Activated naive CD8-positive, alpha-beta T cell treated with anti-CD3 and anti-CD28 coated beads, Interleukin-2, amount 50 U/mL, for 24 hours (primary cell): ENCODE measurements around the gene POC5.
A peak's percentile ranks its signal among the peaks of the same experiment; 100 is the strongest.

ENCODE experiments used
- ATAC-seq: fragments of 150-1000 bp; cut with Tn5 transposase; one replicate; pipeline ENCODE4 v1.10.0; 2021
- DNase-seq: peaks from one replicate; pipeline ENCODE4 v3.0.0; 2021
- H3K27ac Mint-ChIP-seq: one replicate; pipeline ENCODE4 v1.8.0; 2021; ENCODE audit warnings: mild to moderate bottlenecking, mixed read lengths
- H3K27me3 Mint-ChIP-seq: one replicate; pipeline ENCODE4 v1.8.0; 2021; ENCODE audit warnings: mixed read lengths
- H3K36me3 Mint-ChIP-seq: one replicate; pipeline ENCODE4 v1.8.0; 2021; ENCODE audit warnings: low read depth, mixed read lengths
- H3K4me1 Mint-ChIP-seq: one replicate; pipeline ENCODE4 v1.8.0; 2021; ENCODE audit warnings: mixed read lengths
- H3K4me3 Mint-ChIP-seq: one replicate; pipeline ENCODE4 v1.8.0; 2021; ENCODE audit warnings: mild to moderate bottlenecking, moderate library complexity, mixed read lengths
- H3K9me3 Mint-ChIP-seq: one replicate; pipeline ENCODE4 v1.8.0; 2021; ENCODE audit warnings: mixed read lengths

POC5 gene

DNA sequence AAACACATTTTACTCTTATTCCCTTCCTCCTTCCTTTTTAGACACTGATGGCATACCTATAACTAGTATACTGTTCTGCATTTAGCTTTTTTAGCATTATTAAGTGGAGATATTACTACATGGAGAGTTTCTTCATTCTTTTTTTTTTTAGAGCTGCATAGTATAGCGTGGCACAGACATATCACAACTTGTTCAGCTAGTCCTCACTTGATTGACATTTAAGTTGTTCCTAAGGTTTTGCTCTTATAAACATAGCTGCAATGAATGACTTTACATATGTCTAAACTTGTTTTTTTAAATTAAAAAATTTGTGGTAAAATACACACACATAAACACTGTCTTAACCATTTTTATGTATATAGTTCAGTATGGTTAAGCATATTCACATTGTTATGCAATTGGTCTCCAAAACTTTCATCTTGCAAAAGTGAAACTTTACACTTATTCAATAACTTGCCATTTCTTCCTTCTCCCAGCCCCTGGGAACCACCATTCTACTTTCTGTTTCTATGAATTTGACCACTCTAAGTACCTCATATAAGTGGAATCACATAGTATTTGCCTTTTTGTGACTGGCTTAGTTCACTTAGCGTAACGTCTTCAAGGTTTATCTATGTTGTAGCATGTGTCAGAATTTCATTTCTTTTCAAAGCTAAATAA lies 57.3 kb downstream of the POC5 start:
- ATAC-seq (no peak), DNase-seq (no peak)
- H3K4me1 Mint-ChIP-seq = peaks cover 3% of the 10 kb centered on the region
- H3K27ac Mint-ChIP-seq = no peak overlapping the region
- no peaks in the 10 kb centered on the region for H3K27me3 Mint-ChIP-seq
- H3K4me3 Mint-ChIP-seq = no peak overlapping the region
- H3K36me3 Mint-ChIP-seq = no peaks in the 10 kb centered on the region
- no peaks in the 10 kb centered on the region for H3K9me3 Mint-ChIP-seq

DNA sequence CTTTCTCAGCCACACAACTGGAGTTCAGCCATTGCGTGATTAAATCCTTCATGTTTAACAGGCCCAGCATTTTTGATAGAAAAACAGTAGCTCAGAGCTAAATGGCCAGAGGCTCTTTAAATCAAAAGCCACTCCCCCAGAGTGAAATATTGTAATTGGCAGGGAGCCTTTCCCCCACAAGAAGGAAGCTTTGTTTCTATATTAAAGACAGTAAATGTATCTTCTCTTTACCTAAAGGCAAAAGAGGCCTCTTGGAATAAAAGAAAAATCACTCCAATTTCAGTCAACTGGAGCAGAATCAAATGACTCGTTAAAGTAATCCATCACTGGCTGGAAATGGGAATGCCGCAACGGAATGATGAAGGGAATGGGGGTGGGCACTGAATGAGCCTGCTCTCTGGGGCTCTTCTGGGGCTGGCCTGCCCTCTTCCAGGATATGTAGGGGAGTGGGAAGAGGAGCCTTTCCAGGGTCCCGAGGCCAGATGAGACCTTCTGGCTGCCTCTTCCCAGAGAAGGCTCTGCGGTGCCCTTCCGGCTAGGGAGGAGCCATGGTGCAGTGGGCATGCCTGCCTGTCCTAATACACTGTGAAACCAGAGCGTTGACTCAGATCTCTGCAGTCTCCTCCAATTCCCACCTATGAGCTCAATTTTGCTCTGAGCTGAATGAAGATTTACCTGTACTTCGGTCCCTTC lies 60.8 kb downstream of the POC5 start:
- peaks cover 3% of the 10 kb centered on the region for H3K4me1 Mint-ChIP-seq
- no peak overlapping the region for H3K27ac Mint-ChIP-seq
- DNase-seq (no peak), ATAC-seq (no peak)
- H3K36me3 Mint-ChIP-seq = no peaks in the 10 kb centered on the region
- H3K27me3 Mint-ChIP-seq = no peaks in the 10 kb centered on the region
- no peaks in the 10 kb centered on the region for H3K9me3 Mint-ChIP-seq
- no peak overlapping the region for H3K4me3 Mint-ChIP-seq

DNA sequence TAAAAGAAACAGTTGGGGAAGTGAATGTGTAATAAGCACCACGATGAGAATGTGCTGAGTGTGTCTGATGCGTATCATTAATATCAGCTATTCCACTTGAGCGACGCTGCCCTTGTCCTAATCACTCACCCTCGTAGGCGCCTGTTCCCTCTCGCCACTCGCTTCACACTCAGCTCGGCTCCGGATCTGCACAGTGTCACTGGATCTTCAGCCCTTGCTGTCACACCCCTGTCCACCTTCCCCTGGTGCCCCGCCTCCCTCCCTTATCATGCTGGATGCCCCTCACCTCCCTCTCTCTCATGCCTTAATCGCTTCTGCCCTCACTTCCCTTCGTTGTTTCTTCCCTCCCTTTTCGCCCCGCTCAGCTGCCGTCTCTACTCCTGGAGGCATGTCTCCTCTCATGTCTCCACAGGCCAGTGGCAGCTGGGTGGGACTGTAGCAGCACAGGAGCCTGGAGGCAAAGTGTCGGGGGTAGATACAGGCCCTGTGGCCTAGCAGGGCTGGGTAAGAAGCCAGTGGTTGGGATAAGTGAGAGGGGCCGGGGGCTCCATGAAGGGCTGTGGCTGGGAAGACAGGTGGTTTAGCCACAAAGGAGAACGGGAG lies 62.4 kb downstream of the POC5 start:
- no peaks in the 10 kb centered on the region for H3K4me1 Mint-ChIP-seq
- no peaks in the 10 kb centered on the region for H3K9me3 Mint-ChIP-seq
- ATAC-seq (no peak), DNase-seq (no peak)
- H3K27ac Mint-ChIP-seq = no peak overlapping the region
- no peak overlapping the region for H3K4me3 Mint-ChIP-seq
- no peaks in the 10 kb centered on the region for H3K36me3 Mint-ChIP-seq
- H3K27me3 Mint-ChIP-seq = no peaks in the 10 kb centered on the region

DNA sequence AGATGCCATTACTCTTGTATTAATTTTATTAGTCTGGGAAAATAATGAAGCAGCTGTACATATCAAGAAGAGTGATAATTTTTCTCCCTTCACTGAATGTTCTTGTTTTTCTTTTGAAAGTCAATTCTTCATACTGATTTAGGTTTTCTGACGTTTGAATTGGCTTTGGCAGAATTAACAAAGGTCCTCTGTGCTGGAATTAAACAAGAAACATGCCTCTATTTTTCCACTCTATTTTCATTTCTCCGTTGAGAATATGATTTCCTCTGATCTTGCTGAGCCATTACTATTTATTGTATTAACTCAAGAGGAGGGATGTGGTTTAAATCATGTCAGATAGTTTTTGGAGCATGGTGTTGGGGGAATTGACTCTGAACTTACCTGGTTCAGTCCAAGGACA lies 63.7 kb downstream of the POC5 start:
- ATAC-seq (no peak), DNase-seq (no peak)
- Mint-ChIP-seq H3K36me3 (no peaks in the 10 kb centered on the region), H3K9me3 (no peaks in the 10 kb centered on the region), H3K4me1 (no peaks in the 10 kb centered on the region), H3K27ac (no peak overlapping the region), H3K27me3 (no peaks in the 10 kb centered on the region), H3K4me3 (no peak overlapping the region)

DNA sequence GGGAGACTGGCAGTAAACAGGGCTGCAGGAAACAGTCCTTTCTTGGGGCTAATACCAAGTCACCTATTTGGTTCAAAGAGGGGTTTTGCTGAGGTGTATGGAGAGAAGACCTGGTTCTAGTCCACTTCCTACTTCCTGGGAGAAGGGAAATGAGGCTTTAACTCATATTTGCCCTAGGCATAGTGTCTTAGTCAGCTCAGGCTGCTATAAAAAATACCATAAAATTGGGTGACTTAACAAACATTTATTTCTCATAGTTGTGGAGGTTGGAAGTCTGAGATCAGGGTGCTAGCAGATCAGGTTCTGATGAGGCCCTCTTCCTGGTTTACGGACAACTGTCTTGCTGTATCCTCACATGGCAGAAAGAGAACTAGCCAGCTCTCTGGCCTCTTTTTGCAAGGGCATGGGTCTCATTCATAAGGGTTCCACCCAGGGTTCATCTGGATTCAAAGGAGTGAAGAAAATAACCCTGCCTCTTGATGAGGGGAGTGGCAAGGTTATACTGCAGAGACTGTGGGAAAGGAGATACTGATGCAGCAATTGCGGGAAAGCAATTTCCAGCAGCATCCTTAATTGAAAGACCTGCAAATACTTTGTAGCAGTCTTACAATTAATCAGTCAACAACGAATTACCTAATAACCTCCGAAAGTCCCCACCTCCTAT lies 65.5 kb downstream of the POC5 start:
- no peak for ATAC-seq
- DNase-seq = no peak
- H3K9me3 Mint-ChIP-seq = peaks cover 4% of the 10 kb centered on the region
- H3K4me1 Mint-ChIP-seq = no peaks in the 10 kb centered on the region
- no peaks in the 10 kb centered on the region for H3K36me3 Mint-ChIP-seq
- no peak overlapping the region for H3K27ac Mint-ChIP-seq
- H3K27me3 Mint-ChIP-seq = no peaks in the 10 kb centered on the region
- H3K4me3 Mint-ChIP-seq = no peak overlapping the region

DNA sequence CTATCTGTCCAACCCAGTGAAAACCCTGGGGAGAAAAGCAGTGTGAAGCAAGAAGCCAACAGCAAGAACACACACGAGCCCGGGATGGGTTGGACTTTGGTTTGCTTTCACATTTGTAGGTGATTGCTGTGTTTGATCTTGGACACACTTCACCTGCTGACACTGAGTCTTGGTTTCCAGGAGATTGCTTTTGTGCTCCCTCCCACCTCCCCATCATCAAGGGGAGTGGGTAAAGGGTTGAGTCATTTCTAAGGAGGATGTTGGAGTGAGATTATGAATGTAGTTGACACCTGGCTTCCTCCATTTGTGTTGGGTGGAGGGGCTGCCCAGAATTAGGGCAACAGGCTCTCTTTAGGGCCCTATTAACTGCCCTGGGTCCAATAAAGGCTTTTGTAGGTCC lies 68.5 kb downstream of the POC5 start:
- no peaks in the 10 kb centered on the region for H3K27me3 Mint-ChIP-seq
- peak; percentile 28 for ATAC-seq
- H3K4me1 Mint-ChIP-seq = no peaks in the 10 kb centered on the region

DNA sequence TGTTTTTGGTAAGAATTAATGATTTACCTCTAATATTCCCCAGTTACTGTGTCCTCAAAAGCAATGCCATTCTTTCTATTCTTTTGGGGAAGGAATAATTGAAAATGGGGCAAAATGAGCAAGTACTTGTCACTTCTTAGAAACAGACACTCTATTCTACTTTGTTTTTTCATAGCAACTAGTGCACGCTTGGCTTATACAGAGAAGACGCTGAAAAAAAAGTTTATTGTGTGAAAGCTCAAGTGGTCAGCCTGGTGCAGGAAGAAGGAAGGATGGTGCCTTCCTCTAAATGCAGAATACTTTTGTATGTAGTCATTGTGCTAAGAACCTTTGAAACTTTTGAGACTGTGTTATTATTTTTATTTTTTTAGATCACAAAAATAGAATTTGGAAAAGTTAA lies 76.4 kb downstream of the POC5 start:
- no peak for DNase-seq
- H3K9me3 Mint-ChIP-seq = peaks cover 3% of the 10 kb centered on the region
- no peaks in the 10 kb centered on the region for H3K4me1 Mint-ChIP-seq
- ATAC-seq = no peak
- H3K27me3 Mint-ChIP-seq = peaks cover 4% of the 10 kb centered on the region
- H3K27ac Mint-ChIP-seq = no peak overlapping the region
- H3K36me3 Mint-ChIP-seq = no peaks in the 10 kb centered on the region
- H3K4me3 Mint-ChIP-seq = no peak overlapping the region

More for the DNA sequence above, 68.5 kb downstream of the POC5 start:
- no peak for DNase-seq
- Mint-ChIP-seq H3K27ac (no peak overlapping the region), H3K4me3 (no peak overlapping the region), H3K9me3 (peaks cover 4% of the 10 kb centered on the region), H3K36me3 (no peaks in the 10 kb centered on the region)

DNA sequence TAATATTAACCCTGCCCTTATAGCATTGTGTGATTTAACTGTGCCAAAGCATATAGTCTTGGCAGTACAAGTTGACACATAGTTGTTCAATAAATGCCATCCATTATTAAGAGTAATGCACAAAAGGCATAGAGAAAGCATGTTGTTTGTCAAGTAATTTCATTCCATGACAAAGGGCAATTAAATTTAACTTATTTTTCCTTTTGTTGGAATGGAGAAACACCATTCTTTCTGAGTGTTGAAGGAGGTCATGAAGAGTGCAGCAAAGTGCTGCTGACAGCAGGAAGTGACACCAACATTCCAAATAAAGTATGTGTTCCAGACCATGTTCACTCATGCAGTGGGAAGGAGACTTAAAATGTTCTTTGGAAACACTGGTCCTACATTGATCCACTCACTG lies 76.8 kb downstream of the POC5 start:
- H3K36me3 Mint-ChIP-seq = no peaks in the 10 kb centered on the region
- peaks cover 3% of the 10 kb centered on the region for H3K9me3 Mint-ChIP-seq
- H3K27ac Mint-ChIP-seq = no peak overlapping the region
- peaks cover 4% of the 10 kb centered on the region for H3K27me3 Mint-ChIP-seq
- no peak overlapping the region for H3K4me3 Mint-ChIP-seq
- DNase-seq (no peak), ATAC-seq (no peak)
- H3K4me1 Mint-ChIP-seq = no peaks in the 10 kb centered on the region

DNA sequence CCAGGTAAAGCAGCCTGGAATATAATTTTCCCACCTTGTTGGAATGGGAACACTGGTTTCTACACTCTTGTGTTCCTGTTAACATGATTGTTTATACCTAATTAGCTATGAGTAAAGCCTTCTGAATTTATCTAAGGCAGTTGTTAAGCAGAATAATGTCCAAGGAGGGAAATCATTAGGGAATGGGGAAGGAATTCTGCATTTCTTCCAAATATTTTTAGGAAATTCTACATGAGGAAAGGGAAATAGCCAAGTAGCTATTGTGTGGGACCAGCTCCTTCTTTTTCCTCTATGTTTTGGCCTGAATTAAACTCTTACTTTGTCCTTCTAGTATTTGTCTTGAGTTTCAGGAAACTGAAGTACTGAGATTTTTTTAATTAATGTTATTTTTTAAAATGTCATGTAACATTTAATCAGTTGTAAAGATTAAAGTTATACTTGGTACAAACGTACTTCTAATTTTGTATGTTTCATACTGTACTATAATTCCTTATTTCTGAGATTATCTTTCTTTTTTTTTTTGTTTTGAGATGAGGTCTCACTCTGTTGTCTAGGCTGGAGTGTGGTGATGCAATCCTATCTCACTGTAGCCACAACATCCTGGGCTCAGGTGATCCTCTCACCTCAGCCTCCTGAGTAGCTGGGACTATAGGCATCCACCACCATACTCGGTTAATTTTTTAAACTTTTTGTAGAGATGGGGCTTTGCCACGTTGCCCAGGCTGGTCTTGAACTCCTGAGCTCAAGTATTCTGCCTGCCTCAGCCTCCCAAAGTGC lies 77.5 kb downstream of the POC5 start:
- Mint-ChIP-seq H3K9me3 (peaks cover 3% of the 10 kb centered on the region), H3K27me3 (peaks cover 4% of the 10 kb centered on the region), H3K4me3 (no peak overlapping the region), H3K4me1 (no peaks in the 10 kb centered on the region), H3K27ac (no peak overlapping the region), H3K36me3 (no peaks in the 10 kb centered on the region)
- no peak for DNase-seq
- no peak for ATAC-seq

DNA sequence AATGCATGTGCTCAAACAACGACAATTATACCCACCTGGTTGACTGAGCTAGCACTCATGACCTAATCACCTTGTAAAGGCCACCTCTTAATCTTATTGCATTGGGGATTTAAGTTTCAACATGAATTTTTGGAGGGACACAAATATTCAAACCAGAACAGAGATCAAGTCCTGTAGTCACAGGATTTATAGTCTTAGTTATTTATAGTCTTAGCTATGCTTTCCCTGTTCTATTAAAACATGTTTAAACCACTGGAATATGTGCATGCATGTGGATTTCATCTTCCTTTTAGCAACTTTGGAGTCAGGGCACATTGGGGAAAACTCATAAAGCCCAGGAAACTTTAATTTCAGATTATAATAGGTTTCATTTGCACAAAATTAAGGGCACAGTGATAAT lies 79.3 kb downstream of the POC5 start:
- no peak for ATAC-seq
- Mint-ChIP-seq H3K27me3 (peaks cover 4% of the 10 kb centered on the region), H3K9me3 (peaks cover 3% of the 10 kb centered on the region), H3K36me3 (no peaks in the 10 kb centered on the region), H3K4me3 (no peak overlapping the region), H3K27ac (no peak overlapping the region), H3K4me1 (no peaks in the 10 kb centered on the region)
- no peak for DNase-seq

DNA sequence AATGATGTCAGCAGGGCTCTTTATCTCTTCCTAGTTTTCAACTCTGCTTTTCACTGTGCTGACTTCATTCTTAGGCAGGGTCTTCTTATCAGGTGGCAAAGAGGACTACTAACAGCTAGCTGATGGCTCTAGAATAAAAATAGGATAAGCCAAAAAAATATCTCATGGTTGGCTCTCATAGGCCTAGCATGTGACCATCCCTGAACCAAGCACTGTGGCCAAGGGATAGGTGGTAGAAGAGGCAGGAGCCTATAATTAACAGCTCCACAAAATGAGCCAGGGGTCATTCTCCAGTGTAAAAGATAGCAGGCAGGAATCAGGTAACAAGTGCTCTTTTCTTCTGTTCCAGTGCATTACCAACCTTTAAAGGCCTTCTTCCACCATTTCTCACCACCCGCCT lies 84.9 kb downstream of the POC5 start:
- no peaks in the 10 kb centered on the region for H3K4me1 Mint-ChIP-seq
- ATAC-seq (no peak), DNase-seq (no peak)
- H3K36me3 Mint-ChIP-seq = no peaks in the 10 kb centered on the region
- no peak overlapping the region for H3K27ac Mint-ChIP-seq
- no peaks in the 10 kb centered on the region for H3K9me3 Mint-ChIP-seq
- peaks cover 4% of the 10 kb centered on the region for H3K27me3 Mint-ChIP-seq
- no peak overlapping the region for H3K4me3 Mint-ChIP-seq

DNA sequence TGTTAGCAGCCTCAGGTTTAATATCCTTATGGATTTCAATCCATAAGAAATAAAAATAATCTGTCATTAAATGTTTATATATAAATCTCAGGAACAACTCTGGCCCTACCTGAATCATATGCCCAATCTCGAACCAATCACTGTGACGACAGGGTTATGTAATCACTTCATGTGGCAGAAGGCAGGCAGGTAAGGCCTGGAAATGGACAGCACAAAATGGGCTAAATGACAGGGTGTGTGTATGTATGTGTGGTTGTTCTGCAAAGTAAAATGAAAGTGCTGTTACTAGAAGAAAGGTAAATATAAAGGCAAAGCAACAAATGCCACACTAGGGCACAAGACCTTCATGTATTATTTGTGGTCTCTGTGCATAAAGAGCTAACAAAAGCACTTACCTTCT lies 86.4 kb downstream of the POC5 start:
- no peaks in the 10 kb centered on the region for H3K36me3 Mint-ChIP-seq
- no peak for DNase-seq
- no peaks in the 10 kb centered on the region for H3K27me3 Mint-ChIP-seq
- H3K9me3 Mint-ChIP-seq = no peaks in the 10 kb centered on the region
- H3K4me3 Mint-ChIP-seq = no peak overlapping the region
- no peak overlapping the region for H3K27ac Mint-ChIP-seq
- H3K4me1 Mint-ChIP-seq = peaks cover 10% of the 10 kb centered on the region
- ATAC-seq = no peak

DNA sequence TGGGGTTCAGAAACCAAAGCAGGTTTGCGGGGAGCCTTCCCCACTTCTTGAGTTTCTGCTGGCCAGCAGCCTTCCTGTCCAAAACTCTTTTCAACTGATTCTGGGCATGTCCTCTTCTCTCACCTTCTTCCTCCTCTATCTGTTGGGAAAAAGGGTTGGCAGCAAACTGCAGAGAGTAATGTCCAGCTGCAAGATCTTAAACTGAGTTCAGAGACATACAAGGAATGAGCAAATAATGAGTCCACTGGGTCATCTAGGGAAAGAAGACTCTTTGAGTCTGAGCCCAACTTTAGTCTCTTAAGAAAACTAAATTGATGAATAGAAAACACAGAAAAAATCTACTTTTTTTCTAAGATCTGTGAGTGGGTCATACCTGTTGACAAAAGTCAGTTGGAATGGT lies 89.4 kb downstream of the POC5 start:
- no peak overlapping the region for H3K4me3 Mint-ChIP-seq
- H3K9me3 Mint-ChIP-seq = no peaks in the 10 kb centered on the region
- DNase-seq (no peak), ATAC-seq (no peak)
- H3K27me3 Mint-ChIP-seq = no peaks in the 10 kb centered on the region
- no peak overlapping the region for H3K27ac Mint-ChIP-seq
- peaks cover 10% of the 10 kb centered on the region for H3K4me1 Mint-ChIP-seq
- no peaks in the 10 kb centered on the region for H3K36me3 Mint-ChIP-seq

DNA sequence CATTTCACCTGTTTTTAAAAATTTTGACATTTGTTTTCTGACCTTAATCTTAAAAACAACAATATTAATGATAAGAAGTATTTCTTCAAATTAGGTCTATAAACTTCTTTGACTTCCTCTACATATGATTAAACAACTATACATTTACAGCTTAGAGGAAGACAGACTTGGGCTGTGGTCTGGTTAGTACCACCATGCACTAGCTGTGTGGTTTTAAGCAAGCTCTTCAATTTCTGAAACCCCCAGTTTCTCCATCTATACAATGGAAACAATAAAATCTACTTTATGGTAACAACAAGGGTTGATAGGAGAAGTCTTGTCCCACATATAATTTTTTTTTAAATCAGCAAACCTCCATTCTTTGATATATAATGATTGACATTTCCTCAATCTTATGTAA lies 90.3 kb downstream of the POC5 start:
- no peak overlapping the region for H3K27ac Mint-ChIP-seq
- no peaks in the 10 kb centered on the region for H3K27me3 Mint-ChIP-seq
- H3K4me1 Mint-ChIP-seq = peaks cover 10% of the 10 kb centered on the region
- H3K9me3 Mint-ChIP-seq = no peaks in the 10 kb centered on the region
- DNase-seq (no peak), ATAC-seq (peak; percentile 43)
- H3K36me3 Mint-ChIP-seq = no peaks in the 10 kb centered on the region
- H3K4me3 Mint-ChIP-seq = no peak overlapping the region
